ENCODE data around the gene MED27. TPM values are rescaled to one million over a fixed set of nuclear protein-coding genes. Genes with fewer than 3 reads are reported as not detected.

MED27 gene
- total RNA-seq, 2 experiments from 2014 or later: 32.5 TPM

DNA sequence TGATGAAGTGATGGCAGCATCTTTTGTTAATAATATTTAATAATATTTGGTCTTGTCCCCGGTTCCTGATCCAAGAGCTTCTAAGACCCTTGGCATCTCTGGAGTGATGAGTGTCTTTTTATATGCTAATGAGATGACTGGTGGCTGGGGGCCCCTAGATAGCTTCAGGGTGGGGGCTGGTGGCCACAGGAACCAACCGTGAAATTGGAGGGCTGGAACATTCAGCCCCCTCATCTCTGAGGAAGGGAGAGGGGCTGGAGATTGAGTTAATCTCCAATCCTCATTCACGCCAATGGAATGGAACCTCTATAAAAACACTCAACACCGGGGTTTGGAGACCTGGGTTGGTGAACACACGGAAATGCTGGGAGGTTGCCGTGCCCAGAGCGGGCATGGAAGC, 261.6 kb downstream of the MED27 start:
- intact Hi-C loops (cut with micrococcal nuclease): no loop called here

DNA sequence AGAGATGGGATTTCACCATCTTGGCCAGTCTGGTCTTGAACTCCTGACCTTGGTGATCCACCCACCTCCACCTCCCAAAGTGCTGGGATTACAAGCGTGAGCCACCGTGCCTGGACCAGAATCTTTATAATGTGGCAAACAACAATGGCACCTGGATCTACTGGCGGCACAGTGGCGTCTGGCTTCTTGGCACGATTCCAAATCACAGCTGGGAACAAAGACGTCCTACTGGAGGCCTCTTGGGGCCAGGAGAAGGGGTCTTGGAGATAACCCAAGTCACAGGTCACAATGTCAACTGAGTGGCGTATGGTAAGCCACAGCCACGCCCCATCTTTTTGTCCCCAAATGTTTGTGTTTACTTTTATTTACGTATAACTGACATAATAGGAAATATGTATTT, 262.0 kb downstream of the MED27 start:
- H3K4me1 Mint-ChIP-seq (ENCODE audit: low read depth): no peaks in the 10 kb centered on the region
- DNase-seq (no peak), ATAC-seq (no peak)
- no peak overlapping the region for H3K4me3 Mint-ChIP-seq
- TF ChIP-seq, protein P1, sequence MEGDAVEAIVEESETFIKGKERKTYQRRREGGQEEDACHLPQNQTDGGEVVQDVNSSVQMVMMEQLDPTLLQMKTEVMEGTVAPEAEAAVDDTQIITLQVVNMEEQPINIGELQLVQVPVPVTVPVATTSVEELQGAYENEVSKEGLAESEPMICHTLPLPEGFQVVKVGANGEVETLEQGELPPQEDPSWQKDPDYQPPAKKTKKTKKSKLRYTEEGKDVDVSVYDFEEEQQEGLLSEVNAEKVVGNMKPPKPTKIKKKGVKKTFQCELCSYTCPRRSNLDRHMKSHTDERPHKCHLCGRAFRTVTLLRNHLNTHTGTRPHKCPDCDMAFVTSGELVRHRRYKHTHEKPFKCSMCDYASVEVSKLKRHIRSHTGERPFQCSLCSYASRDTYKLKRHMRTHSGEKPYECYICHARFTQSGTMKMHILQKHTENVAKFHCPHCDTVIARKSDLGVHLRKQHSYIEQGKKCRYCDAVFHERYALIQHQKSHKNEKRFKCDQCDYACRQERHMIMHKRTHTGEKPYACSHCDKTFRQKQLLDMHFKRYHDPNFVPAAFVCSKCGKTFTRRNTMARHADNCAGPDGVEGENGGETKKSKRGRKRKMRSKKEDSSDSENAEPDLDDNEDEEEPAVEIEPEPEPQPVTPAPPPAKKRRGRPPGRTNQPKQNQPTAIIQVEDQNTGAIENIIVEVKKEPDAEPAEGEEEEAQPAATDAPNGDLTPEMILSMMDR (IDR thresholded peaks at IDR 0.05): no peak
- intact Hi-C loops (cut with micrococcal nuclease): no loop called here
- no peak overlapping the region for H3K27ac Mint-ChIP-seq
- POLR2A ChIA-PET: no interaction called here
- no peaks in the 10 kb centered on the region for H3K36me3 Mint-ChIP-seq (ENCODE audit: low read depth)
- H3K9me3 Mint-ChIP-seq: no peaks in the 10 kb centered on the region
- CTCF ChIA-PET: no interaction called here
- peaks cover 10% of the 10 kb centered on the region for H3K27me3 Mint-ChIP-seq

More for the DNA sequence above, 261.6 kb downstream of the MED27 start:
- Mint-ChIP-seq H3K36me3 (ENCODE audit: low read depth) (no peaks in the 10 kb centered on the region), H3K4me1 (ENCODE audit: low read depth) (no peaks in the 10 kb centered on the region), H3K4me3 (no peak overlapping the region), H3K27ac (no peak overlapping the region), H3K9me3 (no peaks in the 10 kb centered on the region), H3K27me3 (peaks cover 10% of the 10 kb centered on the region)
- TF ChIP-seq, protein P1 (IDR thresholded peaks at IDR 0.05): no peak
- ChIA-PET POLR2A (no interaction called here), CTCF (no interaction called here)
- ATAC-seq: no peak
- no peak for DNase-seq

DNA sequence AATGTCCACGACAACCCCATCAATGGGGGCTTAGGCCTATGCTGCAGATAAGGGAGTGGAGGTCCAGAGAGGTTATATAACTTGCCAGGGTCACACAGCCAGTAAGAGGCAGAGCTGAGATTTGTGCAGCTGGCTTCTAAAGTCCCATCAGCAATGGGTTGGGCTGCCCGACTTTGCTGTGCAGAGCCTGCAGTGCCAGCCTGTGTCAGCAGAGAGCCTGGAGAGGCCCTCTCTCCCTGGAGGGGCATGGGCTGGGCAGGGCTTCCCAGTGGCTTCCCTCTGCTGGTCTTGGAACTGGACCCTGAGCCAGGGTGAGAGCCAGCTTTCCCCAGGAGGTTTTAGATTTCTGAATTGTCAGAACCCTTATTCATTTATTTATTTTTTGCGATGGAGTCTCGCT, 262.6 kb downstream of the MED27 start:
- no peak for DNase-seq
- no peak for ATAC-seq
- intact Hi-C loops (cut with micrococcal nuclease): no loop called here
- Mint-ChIP-seq H3K4me1 (ENCODE audit: low read depth) (no peaks in the 10 kb centered on the region), H3K27ac (no peak overlapping the region), H3K27me3 (peaks cover 11% of the 10 kb centered on the region), H3K36me3 (ENCODE audit: low read depth) (no peaks in the 10 kb centered on the region), H3K4me3 (no peak overlapping the region), H3K9me3 (no peaks in the 10 kb centered on the region)
- ChIA-PET POLR2A (no interaction called here), CTCF (no interaction called here)
- TF ChIP-seq, protein P1 (IDR thresholded peaks at IDR 0.05): no peak

DNA sequence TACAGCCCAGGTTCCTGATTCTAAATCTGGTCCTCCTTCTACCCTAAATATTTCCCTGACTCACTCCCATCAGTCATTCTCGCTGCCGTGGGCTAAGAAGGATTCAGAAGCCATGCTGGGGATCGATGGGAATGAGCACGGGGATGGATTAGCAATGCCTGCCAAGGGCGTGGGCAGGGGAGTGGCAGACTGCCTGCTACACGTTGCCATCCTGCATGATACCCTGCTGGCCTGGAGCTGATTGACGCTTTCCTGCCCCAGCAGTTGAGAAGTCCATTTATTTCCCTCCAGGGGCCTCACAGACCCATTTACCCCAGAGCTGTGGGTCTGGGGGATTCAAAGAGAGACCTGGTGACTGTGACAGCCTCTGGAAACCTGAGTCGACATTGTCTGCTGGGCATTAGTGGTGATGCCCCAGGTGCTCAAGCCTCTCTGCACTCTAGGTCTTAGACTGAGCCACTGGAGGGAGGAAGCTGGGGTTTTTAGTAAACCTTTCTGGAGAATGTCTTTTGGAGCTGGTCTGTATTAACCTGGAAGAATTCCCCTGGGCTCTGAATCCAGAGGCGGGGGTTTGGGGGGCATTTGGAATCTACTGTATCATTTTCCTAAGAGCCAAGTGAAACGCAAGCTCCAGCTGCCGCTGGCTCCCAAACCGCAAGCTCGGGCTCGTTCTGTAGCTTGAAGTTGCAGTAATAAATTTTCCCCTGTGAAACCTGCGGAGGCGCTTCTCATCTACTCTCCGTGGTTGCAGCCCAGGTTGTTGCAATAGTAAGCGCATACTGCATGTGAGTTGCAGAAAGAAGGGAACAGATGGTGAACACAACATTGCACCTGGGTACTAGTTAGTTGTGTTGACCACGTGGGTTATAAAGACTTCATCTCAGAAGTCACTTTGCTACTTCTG, 263.4 kb downstream of the MED27 start:
- DNase-seq: no peak
- Mint-ChIP-seq H3K27ac (no peak overlapping the region), H3K36me3 (ENCODE audit: low read depth) (no peaks in the 10 kb centered on the region), H3K9me3 (no peaks in the 10 kb centered on the region), H3K4me1 (ENCODE audit: low read depth) (no peaks in the 10 kb centered on the region), H3K27me3 (peaks cover 11% of the 10 kb centered on the region), H3K4me3 (no peak overlapping the region)
- intact Hi-C loops (cut with micrococcal nuclease): no loop called here
- ATAC-seq: no peak
- CTCF ChIA-PET: no interaction called here
- POLR2A ChIA-PET: no interaction called here
- TF ChIP-seq, protein P1 (IDR thresholded peaks at IDR 0.05): no peak

DNA sequence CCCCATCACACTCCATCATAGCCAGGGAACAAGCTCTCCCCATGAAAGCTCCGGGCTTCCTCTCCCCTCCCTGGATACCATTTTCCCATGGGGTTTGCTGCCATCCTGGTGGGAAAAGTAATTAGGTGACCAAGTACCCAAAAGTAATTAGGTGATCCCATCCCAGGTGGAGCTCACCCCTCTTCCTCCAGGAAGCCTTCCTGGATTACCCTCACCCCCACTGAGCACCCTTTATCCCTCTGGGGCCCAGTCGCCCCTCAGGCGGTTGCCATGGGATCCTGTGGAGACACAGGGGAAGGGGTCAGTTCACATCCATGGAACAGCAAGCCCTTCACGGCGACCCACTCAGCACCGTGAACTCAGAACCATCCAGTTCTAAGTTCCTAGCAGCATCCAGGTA, 265.0 kb downstream of the MED27 start:
- ATAC-seq: no peak
- CTCF ChIA-PET: no interaction called here
- TF ChIP-seq, protein P1 (IDR thresholded peaks at IDR 0.05): no peak
- H3K27me3 Mint-ChIP-seq: peaks cover 9% of the 10 kb centered on the region
- intact Hi-C loops (cut with micrococcal nuclease): no loop called here
- H3K36me3 Mint-ChIP-seq (ENCODE audit: low read depth): no peaks in the 10 kb centered on the region
- H3K27ac Mint-ChIP-seq: no peak overlapping the region
- H3K4me1 Mint-ChIP-seq (ENCODE audit: low read depth): no peaks in the 10 kb centered on the region
- POLR2A ChIA-PET: no interaction called here
- DNase-seq: no peak
- H3K4me3 Mint-ChIP-seq: no peak overlapping the region
- no peaks in the 10 kb centered on the region for H3K9me3 Mint-ChIP-seq
